ENCODE data around the gene PLEKHA6. TPM values are rescaled to one million over a fixed set of nuclear protein-coding genes. Genes with fewer than 3 reads are reported as not detected.

PLEKHA6 gene
- total RNA-seq, 4 donors from 2014 or later, result 8.7 to 17.8 (median 11.4) TPM

DNA sequence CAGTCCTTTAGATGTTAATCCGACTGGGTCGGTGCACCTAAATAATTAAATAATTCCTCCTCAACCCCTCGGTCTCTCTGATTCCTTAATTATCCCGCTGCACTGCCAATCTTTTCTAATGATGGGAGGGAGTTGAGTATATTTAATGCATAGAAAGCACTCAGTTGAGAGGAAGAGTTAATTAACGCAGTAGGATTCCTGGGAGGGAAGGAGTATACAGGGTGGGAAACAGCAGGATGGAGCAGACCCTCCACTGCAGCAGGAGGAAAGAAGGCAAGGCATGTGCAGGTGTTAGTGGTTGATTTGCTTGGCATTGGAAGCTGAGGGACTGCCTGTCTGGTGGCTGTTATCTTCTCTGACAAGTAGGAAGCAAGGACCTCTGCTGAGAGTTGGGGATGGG lies 183.7 kb downstream of the PLEKHA6 start:
- Histone ChIP-seq H3K36me3 (no peaks in the 10 kb centered on the region), H3K27me3 (peaks cover 59% of the 10 kb centered on the region), H3K4me1 (no peaks in the 10 kb centered on the region), H3K27ac (no peak overlapping the region), H3K4me3 (no peak overlapping the region), H3K9me3 (no peaks in the 10 kb centered on the region)
- no peak for ATAC-seq
- WGBS, 2 donors (ENCODE audit: low coverage in 1 of 2), result 45 to 67% methylated on average over 2 to 4 of the region's 5 CpGs
- TF ChIP-seq EP300 (IDR thresholded peaks at IDR 0.05), result no peak
- TF ChIP-seq POLR2A (IDR thresholded peaks at IDR 0.05), result no peak
- TF ChIP-seq, protein P1, sequence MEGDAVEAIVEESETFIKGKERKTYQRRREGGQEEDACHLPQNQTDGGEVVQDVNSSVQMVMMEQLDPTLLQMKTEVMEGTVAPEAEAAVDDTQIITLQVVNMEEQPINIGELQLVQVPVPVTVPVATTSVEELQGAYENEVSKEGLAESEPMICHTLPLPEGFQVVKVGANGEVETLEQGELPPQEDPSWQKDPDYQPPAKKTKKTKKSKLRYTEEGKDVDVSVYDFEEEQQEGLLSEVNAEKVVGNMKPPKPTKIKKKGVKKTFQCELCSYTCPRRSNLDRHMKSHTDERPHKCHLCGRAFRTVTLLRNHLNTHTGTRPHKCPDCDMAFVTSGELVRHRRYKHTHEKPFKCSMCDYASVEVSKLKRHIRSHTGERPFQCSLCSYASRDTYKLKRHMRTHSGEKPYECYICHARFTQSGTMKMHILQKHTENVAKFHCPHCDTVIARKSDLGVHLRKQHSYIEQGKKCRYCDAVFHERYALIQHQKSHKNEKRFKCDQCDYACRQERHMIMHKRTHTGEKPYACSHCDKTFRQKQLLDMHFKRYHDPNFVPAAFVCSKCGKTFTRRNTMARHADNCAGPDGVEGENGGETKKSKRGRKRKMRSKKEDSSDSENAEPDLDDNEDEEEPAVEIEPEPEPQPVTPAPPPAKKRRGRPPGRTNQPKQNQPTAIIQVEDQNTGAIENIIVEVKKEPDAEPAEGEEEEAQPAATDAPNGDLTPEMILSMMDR (IDR thresholded peaks at IDR 0.05), result no peak
- TF ChIP-seq POLR2AphosphoS5 (IDR thresholded peaks at IDR 0.05), result no peak

DNA sequence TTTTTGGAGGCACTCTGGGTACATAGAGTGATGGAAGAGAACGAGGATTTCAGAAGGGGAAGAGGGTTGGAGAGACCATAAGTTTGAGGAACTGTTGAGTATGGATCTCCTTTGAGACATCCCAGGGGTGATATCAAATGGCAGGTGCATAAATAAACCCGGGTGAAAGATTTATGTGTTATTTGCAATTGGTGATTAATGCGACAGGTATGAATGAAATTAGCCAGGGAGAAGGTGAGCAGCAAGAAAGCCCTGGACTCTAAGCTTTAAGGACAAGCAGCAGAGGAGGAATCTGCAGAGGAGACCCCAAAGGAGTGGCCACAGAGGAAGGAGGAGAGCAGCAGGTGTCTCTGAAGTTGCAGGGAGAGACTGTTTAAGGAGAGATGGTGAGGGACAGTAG lies 184.8 kb downstream of the PLEKHA6 start:
- Histone ChIP-seq H3K36me3 (no peaks in the 10 kb centered on the region), H3K4me3 (no peak overlapping the region), H3K4me1 (no peaks in the 10 kb centered on the region), H3K9me3 (peaks cover 0 to 9% (median 0%) of the 10 kb centered on the region in 3 donors), H3K27ac (no peak overlapping the region), H3K27me3 (peaks cover 59% of the 10 kb centered on the region)
- 59 to 83% methylated on average over 3 of the region's 3 CpGs for WGBS, 2 donors (ENCODE audit: low coverage in 1 of 2)
- TF ChIP-seq POLR2A (IDR thresholded peaks at IDR 0.05) (no peak), EP300 (IDR thresholded peaks at IDR 0.05) (no peak), POLR2AphosphoS5 (IDR thresholded peaks at IDR 0.05) (no peak)
- TF ChIP-seq, protein P1 (IDR thresholded peaks at IDR 0.05), result no peak
- ATAC-seq, result no peak

- Histone ChIP-seq H3K27ac (no peak overlapping the region), H3K27me3 (peaks cover 39% of the 10 kb centered on the region), H3K9me3 (peaks cover 0 to 25% (median 3%) of the 10 kb centered on the region in 3 donors), H3K4me3 (no peak overlapping the region), H3K4me1 (no peaks in the 10 kb centered on the region), H3K36me3 (no peaks in the 10 kb centered on the region)
- TF ChIP-seq, protein P1 (IDR thresholded peaks at IDR 0.05), result no peak
- no peak for TF ChIP-seq POLR2AphosphoS5 (IDR thresholded peaks at IDR 0.05)
- TF ChIP-seq POLR2A (IDR thresholded peaks at IDR 0.05), result no peak
- TF ChIP-seq EP300 (IDR thresholded peaks at IDR 0.05), result no peak
- no peak for ATAC-seq
- 83 to 100% methylated on average over 1 to 2 of the region's 2 CpGs for WGBS, 2 donors (ENCODE audit: low coverage in 1 of 2)
These were observed 187.2 kb downstream of the PLEKHA6 start for GRCh38 chr1:204172404-204173029.

DNA sequence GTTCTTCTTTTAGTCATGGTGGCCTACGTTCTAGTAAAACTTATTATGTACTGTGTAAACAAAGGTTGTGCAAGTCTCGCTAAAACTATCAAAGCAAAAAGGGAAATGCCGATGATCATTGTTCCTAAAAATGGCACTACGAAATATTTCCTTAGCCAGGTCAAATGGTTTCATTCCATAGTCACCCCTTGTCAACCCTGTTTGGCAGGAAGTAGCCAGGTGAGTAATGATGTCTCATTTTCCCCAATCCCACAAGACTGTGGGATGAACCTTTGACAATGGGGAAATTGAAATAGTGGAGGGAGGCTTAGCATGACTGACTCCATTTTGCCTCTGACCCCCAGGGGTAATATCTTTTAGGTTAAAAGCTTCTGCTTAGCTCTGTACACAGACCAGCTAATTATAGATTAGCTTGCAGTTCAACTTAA lies 188.0 kb downstream of the PLEKHA6 start:
- H3K27me3 ChIP-seq, result peaks cover 35% of the 10 kb centered on the region
- no peak for ATAC-seq
- no peaks in the 10 kb centered on the region for H3K4me1 ChIP-seq
- TF ChIP-seq POLR2AphosphoS5 (IDR thresholded peaks at IDR 0.05) (no peak), POLR2A (IDR thresholded peaks at IDR 0.05) (no peak), EP300 (IDR thresholded peaks at IDR 0.05) (no peak)
- TF ChIP-seq, protein P1 (IDR thresholded peaks at IDR 0.05), result no peak
- H3K36me3 ChIP-seq, result no peaks in the 10 kb centered on the region
- H3K4me3 ChIP-seq, result no peak overlapping the region
- no peak overlapping the region for H3K27ac ChIP-seq
- WGBS, 2 donors (ENCODE audit: low coverage in 1 of 2), result 43 to 74% methylated on average over 4 of the region's 4 CpGs
- peaks cover 0 to 25% (median 3%) of the 10 kb centered on the region in 3 donors for H3K9me3 ChIP-seq

DNA sequence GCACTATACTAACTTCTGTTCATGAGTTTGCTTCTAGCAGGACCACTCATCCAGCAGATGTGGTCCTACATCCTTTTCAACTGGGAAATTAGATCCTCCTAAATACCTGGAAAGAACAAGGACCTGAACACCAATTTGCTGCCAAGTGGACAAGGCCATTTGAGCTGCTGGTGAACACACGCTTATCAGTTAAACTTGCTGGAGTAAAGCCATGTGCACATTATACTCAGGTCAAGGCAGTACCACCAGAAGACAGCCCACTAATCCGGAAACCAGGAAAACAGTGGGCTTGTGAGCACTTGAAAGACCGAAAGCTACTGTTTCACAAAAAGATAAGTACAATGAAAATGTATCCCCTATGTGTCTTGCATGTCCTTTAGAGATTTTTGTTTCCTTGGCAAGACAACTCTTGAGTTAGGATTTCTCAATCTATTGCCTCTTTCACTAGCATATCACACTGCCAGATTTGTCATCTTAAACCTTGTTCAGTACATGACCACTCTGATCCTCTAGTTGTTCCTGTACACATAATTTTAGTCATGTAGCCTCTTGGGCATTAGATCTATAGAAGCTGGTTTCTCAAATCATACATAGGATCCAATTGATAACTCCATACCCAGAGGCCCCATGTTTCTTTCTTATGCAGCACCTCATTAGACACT lies 189.1 kb downstream of the PLEKHA6 start:
- no peak for TF ChIP-seq EP300 (IDR thresholded peaks at IDR 0.05)
- TF ChIP-seq, protein P1 (IDR thresholded peaks at IDR 0.05), result no peak
- TF ChIP-seq POLR2AphosphoS5 (IDR thresholded peaks at IDR 0.05), result no peak
- TF ChIP-seq POLR2A (IDR thresholded peaks at IDR 0.05), result no peak
- Histone ChIP-seq H3K36me3 (no peaks in the 10 kb centered on the region), H3K9me3 (peaks cover 0 to 25% (median 3%) of the 10 kb centered on the region in 3 donors), H3K4me3 (no peak overlapping the region), H3K4me1 (no peaks in the 10 kb centered on the region), H3K27me3 (peaks cover 36% of the 10 kb centered on the region), H3K27ac (no peak overlapping the region)
- no peak for ATAC-seq
- WGBS, 2 donors (ENCODE audit: low coverage in 1 of 2), result 76 to 100% methylated on average over 2 to 3 of the region's 3 CpGs
